Cortex of kidney (tissue), 1 donor: ENCODE data around the gene MTA2.
"Not testable (repeated sequence)": the region's sequence is repeated elsewhere in the genome, so short reads cannot be mapped to it uniquely, and the experiment has no call there.

Experiments used
- DNase-seq: peaks from one replicate; lab custom pipeline; 2025; lab: John Stamatoyannopoulos, UW

Gene MTA2

DNA sequence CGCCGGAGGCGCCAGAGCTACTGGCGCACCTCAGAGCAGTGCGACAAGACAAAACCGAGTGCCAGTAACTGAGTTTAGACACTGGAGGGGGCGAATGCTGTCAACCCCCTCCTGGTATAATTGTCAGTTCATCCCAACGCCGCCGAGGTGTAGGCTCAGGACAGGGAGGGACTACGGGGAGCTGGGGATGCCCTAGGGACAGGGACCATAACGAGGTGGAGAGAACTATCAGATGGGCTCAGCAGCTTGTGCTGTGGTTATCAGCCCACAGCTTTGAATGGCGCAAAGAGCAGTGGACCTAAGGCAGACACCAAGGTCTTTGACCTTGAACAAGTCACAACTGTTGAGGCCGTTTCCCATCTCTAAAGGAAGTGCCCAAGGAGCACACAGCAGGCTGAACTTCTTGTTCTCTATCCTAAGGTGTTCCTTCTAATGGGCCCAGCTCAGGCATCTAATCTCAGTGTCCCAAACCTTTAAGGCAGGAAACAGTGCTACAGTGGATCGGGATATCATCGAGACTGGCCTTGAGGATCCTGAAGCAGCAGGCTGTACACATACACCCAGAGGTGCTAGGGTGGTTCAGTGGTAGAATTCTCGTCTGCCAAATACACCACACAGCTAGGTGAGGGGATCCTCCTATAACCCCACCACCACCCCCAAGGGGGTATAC is 9.4 kb downstream of the MTA2 start:
- no peak for DNase-seq

DNA sequence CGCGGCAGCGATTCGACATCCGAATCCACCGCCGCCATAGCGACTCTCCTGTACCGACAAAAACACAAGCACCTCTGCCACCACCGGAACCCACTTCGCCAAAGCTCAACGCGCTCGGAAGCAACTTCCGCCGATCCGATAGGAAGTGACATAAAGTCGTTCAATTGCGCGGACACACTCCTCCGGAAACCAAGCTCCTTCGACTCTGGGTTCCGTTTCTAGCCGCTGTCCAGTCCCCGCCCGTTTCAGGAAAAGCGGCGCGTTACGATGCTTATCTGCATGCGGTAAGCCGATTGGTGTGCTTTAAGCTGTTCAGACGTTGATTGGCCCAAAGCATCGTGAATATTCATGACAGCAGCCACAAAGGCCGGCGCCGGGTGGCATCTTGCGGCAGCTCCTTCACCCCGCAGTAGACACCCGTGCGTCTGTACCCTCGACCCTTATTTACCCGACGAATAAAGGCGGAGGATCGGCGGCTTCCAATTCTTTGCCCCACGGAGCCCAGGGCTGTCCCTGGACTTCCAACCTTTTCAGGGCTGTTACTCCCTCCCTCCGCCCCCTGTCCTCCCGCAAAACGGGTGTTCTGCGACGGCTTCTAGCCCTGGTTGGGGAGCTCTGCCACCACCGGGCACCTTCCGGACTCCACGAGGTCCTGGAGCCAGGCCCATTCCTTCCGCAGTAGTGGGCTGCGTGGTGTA is 10.1 kb downstream of the MTA2 start, which contains the start of gene TUT1:
TSS of gene TUT1 (minus strand) at position 76 of the 698 bp plus-strand sequence. CDS start at position 38, 38 bp downstream.
- no peak for DNase-seq

DNA sequence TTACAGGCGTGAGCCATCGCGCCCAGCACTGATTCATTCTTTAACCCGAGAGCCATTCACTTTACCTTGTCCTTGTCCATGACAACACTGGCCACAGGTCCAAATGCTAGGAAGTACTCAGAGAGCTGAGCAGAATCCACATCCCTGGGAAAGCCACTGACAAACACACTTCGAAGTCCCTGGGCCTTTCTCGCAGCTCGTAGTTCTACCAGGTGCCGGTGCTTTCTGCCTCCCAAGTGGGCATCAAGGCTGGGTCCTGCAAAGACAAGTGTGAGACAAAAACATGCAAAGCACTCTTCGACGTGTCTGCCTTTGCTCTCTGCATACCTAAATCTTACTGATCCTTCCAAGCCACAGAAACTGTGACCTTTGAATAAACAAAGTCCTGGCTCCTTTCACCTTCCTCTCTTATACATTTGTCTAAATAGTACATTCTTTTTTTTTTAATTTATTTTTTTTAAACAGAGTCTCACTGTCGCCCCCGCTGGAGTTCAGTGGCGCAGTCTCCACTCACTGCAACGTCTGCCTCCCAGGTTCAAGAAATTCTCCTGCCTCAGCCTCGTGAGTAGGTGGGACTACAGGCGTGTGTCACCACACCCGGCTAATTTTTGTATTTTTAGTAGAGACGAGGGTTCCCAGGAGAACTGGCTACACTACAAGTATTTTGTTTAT is 12.6 kb downstream of the MTA2 start:
- no peak for DNase-seq

DNA sequence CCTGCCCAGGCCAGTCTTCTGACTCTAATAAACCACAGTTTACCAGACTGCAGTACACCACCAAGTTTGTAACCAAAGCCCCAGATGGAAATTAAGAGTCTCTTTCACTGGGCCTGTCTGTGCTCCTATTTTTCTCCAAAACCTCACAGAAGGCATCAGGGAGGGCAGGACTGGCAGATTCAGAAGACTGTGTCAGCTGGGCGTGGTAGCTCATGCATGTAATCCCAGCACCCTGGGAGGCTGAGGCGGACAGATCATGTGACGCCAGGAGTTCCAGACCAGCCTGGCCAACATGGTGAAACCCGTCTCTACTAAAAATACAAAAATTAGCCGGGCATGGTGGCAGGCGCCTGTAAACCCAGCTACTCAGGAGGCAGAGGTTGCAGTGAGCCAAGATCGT is 16.3 kb downstream of the MTA2 start:
- DNase-seq = not testable (repeated sequence)

DNA sequence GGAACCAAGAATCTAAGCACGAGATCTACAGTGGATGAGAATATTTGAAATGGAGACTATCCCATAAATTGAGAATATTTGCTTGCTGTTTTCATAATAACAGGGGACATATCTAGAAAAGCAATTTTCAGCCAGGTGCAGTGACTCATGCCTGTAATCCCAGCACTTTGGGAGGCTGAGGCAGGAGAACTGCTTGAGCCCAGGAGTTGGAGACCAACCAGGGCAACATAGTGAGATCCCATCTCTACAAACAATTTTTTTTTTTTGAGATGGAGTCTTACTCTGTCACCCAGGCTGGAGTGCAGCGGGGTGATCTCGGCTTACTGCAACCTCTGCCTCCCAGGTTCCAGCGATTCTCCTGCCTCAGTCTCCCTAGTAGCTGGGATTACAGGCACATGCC is 19.9 kb downstream of the MTA2 start:
- DNase-seq = not testable (repeated sequence)

DNA sequence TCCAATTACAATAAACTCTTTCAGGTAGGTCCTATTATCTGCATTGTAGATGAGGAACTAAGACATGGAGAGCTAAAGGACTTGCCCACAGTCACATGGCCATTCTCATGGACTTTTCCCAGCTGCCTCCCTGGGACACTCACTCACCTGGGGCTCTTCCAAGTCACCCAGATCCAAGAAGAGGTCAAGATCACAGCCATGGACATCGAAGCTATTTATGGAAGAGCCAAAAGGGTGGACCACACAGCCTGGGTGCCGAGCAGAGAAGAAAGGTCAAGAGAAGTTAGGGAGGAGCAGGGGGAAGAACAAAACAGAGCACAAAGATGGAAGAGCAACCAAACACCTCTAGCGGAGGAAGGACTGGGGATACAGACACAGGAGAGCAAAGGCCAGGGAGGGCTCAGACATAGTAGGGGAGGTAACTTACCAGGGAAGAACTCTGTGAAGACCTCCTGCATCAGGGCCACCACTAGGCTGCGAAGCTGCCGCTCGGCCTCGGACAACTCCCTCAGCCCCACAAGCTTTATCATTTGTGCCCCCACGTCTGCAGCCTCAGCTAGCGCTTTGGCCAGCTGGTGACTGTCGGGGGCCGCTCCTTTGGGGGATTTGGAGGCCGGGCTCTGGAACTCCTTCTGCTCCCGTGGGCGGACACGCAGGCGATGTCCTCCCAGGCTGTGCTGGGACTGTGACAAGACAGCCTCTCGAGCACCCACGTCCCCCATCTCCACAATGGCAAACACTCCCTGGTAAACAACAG is 20.5 kb downstream of the MTA2 start:
- DNase-seq = no peak

DNA sequence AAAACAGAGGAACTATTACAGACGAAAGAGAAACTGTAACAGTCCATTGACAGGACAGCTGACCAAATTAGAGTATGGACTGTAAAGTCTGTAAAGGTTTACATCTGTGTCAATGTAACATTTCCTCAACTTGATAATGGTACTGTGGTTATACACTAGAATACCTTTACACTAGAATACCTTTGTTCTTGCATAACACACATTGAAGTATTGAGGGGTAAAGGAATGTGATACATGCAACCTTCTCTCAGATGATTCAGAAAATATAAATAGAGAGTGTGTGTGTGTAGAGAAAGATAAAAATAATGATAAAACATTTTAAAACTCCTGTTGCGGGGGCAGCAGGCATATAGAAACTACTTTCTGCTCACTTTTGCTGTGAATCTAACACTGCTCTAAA is 22.4 kb downstream of the MTA2 start:
- DNase-seq = no peak

DNA sequence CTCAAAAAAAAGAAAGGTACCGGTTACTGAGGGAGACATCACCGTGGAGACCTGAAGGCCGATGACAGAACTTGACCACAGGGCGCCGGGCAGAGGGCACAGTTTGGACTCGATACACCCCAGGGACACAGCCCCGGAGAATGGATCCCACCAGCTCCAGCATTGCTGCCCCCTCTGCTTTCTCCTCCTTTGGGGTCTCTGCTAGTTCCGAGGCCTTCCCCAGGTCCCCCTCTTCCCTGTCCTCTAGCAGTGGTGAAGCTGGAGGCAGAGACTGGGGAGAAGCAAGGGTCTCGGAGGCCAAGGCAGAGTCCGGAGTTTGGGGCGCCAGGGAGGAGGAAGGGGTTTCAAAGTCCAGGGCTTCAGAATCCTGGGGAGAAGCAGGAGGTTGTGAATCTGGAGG is 23.1 kb downstream of the MTA2 start:
- DNase-seq = no peak

DNA sequence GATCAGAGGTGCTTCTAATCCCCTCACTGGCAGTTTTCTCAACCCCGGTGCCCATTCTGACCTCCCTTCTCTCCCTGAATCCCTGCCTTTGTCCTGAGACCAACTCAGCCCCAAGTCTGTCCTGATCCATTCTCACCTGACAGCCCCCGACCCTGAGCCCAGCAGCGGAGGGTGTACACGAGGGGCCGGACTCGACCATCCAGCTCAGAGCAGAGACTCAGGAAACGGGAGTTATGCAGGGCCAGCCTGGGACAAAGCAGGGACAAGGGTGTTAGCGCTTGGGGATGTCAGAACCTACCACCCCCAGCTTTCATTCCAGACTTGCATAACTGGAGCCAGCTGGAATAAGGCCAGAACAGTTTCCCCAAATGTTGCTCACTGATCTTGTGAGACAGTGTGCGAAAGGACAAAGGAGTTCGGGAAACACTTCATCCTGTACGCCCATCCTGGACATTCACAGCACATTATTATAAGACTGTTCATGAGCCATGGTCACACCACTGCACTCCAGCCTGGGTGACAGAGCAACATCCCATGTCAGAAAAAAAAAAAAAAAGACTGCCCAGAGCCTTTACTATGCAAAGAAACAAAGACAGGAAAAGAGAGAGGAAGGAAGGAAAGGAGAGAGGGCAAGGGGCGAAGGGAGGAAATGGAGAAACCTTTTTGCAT is 24.5 kb downstream of the MTA2 start:
- DNase-seq = no peak

DNA sequence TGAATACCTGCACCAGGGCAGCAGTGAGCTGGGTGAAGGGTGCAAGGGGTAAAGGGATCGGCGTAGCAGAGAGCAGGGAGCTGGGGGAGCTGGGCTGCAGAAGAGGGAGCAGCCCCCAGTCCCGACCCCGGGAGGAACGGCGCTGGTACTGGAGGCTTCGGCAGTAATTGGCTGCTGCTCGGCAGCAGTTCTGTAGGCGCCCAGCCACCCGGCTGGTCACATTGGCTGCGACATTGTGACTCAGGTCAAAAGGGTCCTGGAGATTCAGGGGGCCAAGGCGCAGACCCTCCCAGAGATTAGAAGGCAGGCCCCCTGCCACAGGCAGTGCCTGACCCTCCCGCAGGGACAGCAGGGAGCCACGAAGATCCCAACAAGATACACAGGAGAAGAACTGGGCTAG is 25.8 kb downstream of the MTA2 start:
- no peak for DNase-seq

DNA sequence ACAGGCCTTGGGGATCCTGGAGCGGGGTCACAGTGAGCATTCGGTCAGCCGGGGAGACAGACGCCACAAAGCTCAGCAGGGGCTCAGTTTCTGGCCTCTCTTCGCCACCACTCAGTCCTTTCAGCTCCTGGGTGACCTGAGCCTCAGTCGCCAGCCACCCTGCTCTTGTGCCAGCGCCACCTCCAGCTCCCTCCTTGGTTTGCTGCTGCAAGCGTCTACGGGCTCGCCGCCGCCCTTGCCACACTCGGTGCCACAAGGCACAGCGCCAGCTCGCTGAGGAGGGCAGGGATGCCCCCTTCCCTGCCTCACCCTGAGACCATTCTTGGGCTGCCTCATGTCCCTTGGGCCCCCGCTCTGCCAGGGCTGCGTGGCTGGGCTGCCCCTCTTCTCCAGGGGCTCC is 26.5 kb downstream of the MTA2 start:
- DNase-seq = no peak

DNA sequence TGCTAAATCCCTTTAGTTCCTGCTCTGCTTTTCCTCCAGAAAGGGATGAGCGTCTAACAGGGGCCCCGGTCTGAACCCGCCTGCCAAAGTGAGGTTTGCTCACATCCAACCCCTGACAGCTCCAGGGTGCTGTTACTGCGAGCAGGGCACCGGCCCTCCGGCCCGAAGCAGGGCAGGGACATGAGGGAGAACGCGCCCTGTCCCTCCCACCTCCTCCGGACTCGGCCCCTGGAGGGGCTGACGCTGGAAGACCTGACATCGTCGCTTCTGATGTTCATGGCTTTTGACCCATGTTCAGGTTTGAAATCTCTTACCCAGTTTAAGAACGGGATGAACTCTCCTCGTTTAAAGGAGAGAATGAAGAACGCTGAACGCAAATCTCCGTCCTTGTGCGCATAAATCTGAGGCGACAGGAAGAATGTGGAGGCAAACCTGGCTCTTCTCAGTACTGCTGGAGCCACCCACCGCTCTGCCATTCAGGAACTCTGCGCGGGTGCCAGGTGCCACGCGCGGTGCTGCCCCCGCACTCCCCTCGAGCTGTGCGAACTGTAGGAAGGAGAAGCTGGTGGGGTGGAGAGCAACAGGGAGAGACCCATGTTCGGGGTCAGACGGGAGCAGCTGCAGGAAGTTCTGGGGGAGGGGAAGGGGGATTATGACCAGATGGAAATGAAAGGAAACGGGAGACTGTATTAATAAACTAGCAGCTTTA is 27.1 kb downstream of the MTA2 start:
- no peak for DNase-seq

DNA sequence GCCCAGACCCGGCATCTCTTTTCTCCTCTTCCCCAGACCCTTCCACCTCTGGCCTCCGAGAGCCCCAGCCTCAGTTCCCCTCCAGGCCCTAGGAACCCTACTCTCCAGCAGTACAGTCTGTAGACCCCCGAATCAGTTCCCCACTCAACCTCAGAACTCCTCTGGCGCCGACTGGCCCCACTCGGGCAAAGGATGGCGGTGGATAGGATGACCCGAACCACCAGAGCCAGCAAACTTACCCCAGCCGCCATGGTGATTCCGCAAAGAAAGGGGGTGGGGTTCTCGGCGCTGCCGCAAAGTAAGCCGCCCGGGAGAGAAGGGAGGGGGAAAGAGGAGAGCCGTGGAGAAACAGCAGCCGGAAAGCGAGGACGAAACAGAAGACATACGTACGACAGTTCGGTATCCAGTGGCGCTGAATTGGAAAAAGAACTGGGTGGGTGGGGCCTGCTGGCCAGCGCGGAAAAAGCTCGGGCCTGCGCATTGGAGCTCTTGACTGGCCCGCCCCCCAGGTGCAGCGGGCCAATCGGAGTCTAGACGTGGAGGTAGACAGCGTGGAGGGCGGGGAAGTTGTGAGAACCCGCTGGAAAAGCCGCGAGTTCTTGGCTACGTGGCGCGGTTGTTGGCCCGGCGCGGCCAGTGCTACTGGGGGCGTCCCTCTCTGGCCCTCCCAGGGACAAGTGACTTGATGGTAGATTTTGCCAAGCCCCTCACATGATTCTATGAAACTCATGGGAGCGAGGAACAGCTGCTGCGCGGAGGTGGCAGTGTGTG is 27.9 kb downstream of the MTA2 start, which contains the start of gene EEF1G:
TSS of gene EEF1G (minus strand) at position 300 of the 771 bp plus-strand sequence. CDS start at position 251, 49 bp downstream.
- DNase-seq = peak; percentile 67

DNA sequence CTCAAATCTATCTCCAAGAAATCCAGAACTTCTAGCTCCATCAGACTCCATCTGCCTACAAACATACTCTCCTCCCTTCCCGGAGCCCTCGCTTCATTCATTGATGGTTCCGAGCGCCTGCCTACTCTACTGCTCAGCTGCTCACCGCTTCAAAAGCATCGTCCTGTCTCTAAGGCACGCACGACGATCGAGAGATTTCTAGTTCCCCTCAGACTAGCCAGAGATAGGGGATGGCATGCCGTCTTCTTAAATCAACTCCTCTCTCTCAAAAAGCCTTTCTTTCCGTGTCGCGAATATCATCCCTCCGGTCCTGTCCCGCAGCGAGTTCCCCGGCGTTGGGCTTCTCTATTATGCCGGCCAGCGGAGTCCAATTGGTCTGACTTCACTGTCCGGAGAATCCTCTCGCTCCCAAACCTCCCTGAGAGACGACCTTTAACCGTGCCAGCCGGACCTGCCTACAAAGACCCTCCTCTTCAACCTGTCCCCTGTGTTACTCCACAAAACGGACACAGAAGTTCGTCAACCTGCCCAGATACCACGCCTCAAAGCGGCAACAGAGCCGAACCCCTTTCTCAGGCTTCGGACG is 28.6 kb downstream of the MTA2 start:
- DNase-seq = no peak

DNA sequence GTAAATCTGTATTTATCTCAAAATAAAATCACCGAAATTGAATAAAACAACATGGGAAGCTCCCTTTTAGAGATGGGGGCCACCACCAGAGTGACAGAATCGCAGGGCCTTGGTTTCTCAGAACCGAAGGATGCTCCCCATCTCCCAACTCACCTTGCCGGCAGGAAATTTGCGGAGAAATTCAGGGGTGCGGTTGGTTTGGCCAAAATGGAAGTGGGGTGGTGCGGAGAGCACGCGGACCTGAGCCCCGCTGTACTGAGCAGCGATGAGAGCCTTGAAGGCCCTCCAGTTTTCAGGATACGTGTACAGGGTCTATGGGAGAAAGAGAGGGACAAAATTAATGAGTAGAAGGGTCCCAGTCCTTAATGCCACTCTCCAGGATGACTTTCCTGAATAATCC is 29.2 kb downstream of the MTA2 start:
- DNase-seq = no peak

DNA sequence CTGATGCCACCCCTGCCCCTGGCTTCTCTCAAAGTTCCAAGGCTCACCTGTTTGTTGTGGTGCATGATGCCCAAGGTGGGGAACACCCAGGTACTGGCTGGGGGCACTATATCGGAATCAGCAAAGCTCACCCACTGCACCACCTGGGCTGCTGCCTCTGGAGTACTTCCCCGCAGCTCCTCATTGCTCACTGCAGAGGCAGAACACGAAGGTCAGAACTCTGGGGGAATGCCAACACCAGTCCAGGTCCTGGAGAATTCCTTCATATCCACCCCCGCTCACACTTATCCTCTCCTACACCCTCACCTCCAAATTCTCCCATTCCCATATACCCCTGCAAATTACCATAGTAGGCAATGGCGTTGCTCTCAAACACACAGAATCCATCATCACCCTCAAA is 30.2 kb downstream of the MTA2 start:
- DNase-seq = not testable (repeated sequence)

DNA sequence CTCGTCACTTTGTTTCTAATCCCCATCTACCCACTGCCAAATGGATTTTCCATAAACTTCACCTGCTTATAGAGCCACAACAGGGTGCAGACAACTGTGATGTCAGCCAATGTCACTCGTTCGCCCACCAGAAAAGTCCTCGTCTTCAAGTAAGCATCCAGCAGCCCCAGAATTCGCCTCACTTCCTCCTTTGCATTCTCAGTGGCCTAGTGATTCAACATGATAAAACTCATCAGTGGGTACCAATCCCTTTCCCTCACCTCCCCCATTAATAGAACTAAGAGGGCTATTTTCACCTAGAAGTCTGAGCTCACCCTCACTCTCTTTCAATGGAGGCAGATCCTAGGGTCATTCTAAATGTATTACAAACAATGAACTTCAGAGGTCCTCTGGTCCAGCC is 30.8 kb downstream of the MTA2 start:
- DNase-seq = not testable (repeated sequence)

DNA sequence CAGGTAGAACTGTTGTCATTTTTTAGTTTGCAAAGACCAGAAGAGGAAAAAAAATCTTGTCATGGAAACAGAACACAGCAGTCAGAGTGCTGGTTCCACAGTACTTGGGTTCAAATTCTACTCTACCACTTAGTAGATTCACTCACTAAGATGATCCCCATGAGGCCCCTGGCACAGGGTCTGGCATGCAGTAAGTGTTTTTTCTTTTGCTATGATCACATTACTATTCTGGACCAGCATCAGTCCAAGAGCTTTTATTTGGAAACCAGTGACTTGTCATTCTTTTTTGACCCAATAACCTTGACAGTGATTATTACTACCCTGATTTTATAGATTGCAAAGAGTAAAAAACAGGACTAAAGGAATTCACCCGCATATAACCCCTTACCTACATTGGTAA is 32.1 kb downstream of the MTA2 start:
- no peak for DNase-seq

DNA sequence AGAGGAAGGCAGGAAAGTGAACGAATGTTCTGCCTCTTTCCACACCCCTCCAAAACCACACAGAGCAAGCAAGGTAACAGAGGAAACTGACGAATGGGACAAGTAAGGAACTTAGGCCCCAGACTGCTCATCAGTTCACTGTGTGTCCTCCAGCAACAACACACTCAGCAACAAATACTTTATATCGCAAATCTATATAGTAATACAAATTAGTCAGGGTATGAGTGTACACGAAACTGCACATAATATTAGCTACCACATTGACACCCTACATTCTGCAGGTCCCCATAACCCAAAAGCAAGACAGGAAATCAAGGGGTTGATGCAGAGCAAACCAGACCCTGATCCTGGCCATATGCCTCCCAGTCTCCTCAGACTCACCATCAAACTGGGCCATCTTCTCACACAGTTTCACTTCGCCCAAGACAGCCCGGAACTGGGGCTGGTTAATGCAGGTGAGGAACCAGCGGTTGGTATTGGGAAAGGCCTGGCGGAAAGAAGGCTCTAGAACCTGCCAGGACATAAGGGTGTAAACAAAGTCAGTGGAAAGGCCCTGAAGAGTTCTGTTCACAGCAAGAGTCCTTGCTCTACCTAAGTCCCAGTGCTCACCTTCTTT is 34.5 kb downstream of the MTA2 start:
- no peak for DNase-seq
